ENCODE data around the gene PTGIS.

The PTGIS gene

GRCh38 chr20:49560186-49560585, 7.8 kb downstream of the PTGIS start:
- no peak for DNase-seq (ENCODE audit: low spot score)

- no peak for DNase-seq (ENCODE audit: low spot score)
Observed at GRCh38 chr20:49559411-49560081, 8.4 kb downstream of the PTGIS start.

- DNase-seq (ENCODE audit: low spot score), result no peak
Observed at GRCh38 chr20:49558826-49559225, 9.1 kb downstream of the PTGIS start.

- DNase-seq (ENCODE audit: low spot score), result no peak
Observed at GRCh38 chr20:49557449-49557848, 10.5 kb downstream of the PTGIS start.

- no peak for DNase-seq (ENCODE audit: low spot score)
Observed at GRCh38 chr20:49556621-49557020, 11.3 kb downstream of the PTGIS start.

GRCh38 chr20:49549801-49550551, 18.0 kb downstream of the PTGIS start:
- DNase-seq (ENCODE audit: low spot score), result no peak

GRCh38 chr20:49548371-49548947, 19.5 kb downstream of the PTGIS start:
- DNase-seq (ENCODE audit: low spot score), result no peak

GRCh38 chr20:49545572-49545971, 22.4 kb downstream of the PTGIS start:
- no peak for DNase-seq (ENCODE audit: low spot score)

- no peak for DNase-seq (ENCODE audit: low spot score)
Observed at GRCh38 chr20:49544535-49544934, 23.4 kb downstream of the PTGIS start.

- no peak for DNase-seq (ENCODE audit: low spot score)
Observed at GRCh38 chr20:49543858-49544437, 24.0 kb downstream of the PTGIS start.

GRCh38 chr20:49543071-49543857, 24.7 kb downstream of the PTGIS start:
- no peak for DNase-seq (ENCODE audit: low spot score)

- DNase-seq (ENCODE audit: low spot score), result no peak
Observed at GRCh38 chr20:49542514-49542991, 25.4 kb downstream of the PTGIS start.

- DNase-seq (ENCODE audit: low spot score), result peak; percentile 66
Observed at GRCh38 chr20:49541733-49542513, 26.0 kb downstream of the PTGIS start.

- no peak for DNase-seq (ENCODE audit: low spot score)
Observed at GRCh38 chr20:49540687-49541435, 27.1 kb downstream of the PTGIS start.

GRCh38 chr20:49540232-49540620, 27.7 kb downstream of the PTGIS start:
- no peak for DNase-seq (ENCODE audit: low spot score)

- DNase-seq (ENCODE audit: low spot score), result no peak
Observed at GRCh38 chr20:49539481-49540231, 28.3 kb downstream of the PTGIS start.

GRCh38 chr20:49538950-49539349, 29.0 kb downstream of the PTGIS start:
- DNase-seq (ENCODE audit: low spot score), result no peak

- DNase-seq (ENCODE audit: low spot score), result peak; percentile 75
Observed at GRCh38 chr20:49534255-49534712, 33.7 kb downstream of the PTGIS start.

- no peak for DNase-seq (ENCODE audit: low spot score)
Observed at GRCh38 chr20:49532285-49532946, 35.5 kb downstream of the PTGIS start.

Data from hepatic stellate cell (primary cell).